GM18519 (cell line): ENCODE results near the gene SLC25A34.

Experiments
- ATAC-seq: cut with Tn5 transposase; IDR thresholded peaks from one replicate; pipeline ENCODE4 v1.9.1; 2021; ENCODE audit warnings: mild to moderate bottlenecking, moderate library complexity; ENCODE audit not compliant: unreplicated experiment, low FRiP score

Gene SLC25A34

GRCh38 chr1:15712168-15712567 lies 23.9 kb upstream of the SLC25A34 start:
- ATAC-seq: no peak

GRCh38 chr1:15714406-15715136 lies 21.5 kb upstream of the SLC25A34 start:
- no peak for ATAC-seq

- ATAC-seq: no peak
Measured at GRCh38 chr1:15717418-15718125, 18.5 kb upstream of the SLC25A34 start.

- no peak for ATAC-seq
Measured at GRCh38 chr1:15718199-15718601, 17.9 kb upstream of the SLC25A34 start.

GRCh38 chr1:15719381-15720120 lies 16.5 kb upstream of the SLC25A34 start:
- no peak for ATAC-seq

GRCh38 chr1:15720861-15721260 lies 15.2 kb upstream of the SLC25A34 start:
- ATAC-seq: no peak

GRCh38 chr1:15722411-15722810 lies 13.6 kb upstream of the SLC25A34 start:
- no peak for ATAC-seq

GRCh38 chr1:15722836-15723532 lies 13.1 kb upstream of the SLC25A34 start:
- no peak for ATAC-seq

- ATAC-seq: no peak
Measured at GRCh38 chr1:15723631-15724246, 12.3 kb upstream of the SLC25A34 start.

GRCh38 chr1:15724949-15725880 lies 10.8 kb upstream of the SLC25A34 start:
- no peak for ATAC-seq

GRCh38 chr1:15726508-15726907 lies 9.6 kb upstream of the SLC25A34 start:
- no peak for ATAC-seq

GRCh38 chr1:15727021-15727420 lies 9.0 kb upstream of the SLC25A34 start:
- ATAC-seq: no peak

- no peak for ATAC-seq
Measured at GRCh38 chr1:15727424-15727823, 8.6 kb upstream of the SLC25A34 start.

- ATAC-seq: no peak
Measured at GRCh38 chr1:15727866-15728534, 8.1 kb upstream of the SLC25A34 start.

GRCh38 chr1:15728937-15729657 lies 7.0 kb upstream of the SLC25A34 start:
- no peak for ATAC-seq

- ATAC-seq: no peak
Measured at GRCh38 chr1:15730423-15730822, 5.6 kb upstream of the SLC25A34 start.

GRCh38 chr1:15730936-15731335 lies 5.1 kb upstream of the SLC25A34 start:
- no peak for ATAC-seq
